Pulmonary artery endothelial cell (primary cell): ENCODE results near the gene NECTIN1. TPM values are rescaled to one million over a fixed set of nuclear protein-coding genes. Genes with fewer than 3 reads are reported as not detected.

ENCODE experiments used
- DNase-seq: peaks from one replicate; pipeline ENCODE4 v3.0.0-alpha.2; 2011; ENCODE audit warnings: low read depth, low spot score
- total RNA-seq: library from RNA; depleted of rRNA; stranded (reverse); fragments of >200 nt; gene quantifications from 2 replicates; pipeline ENCODE4 v1.2.3, GENCODE V29; 2014

The NECTIN1 gene
- total RNA-seq, 1 donor from 2014 or later: 9.4 TPM

- DNase-seq: no peak
Observed at GRCh38 chr11:119755356-119756071, 26.5 kb upstream of the NECTIN1 start.

GRCh38 chr11:119754656-119755355, 25.8 kb upstream of the NECTIN1 start:
- no peak for DNase-seq

- no peak for DNase-seq
Observed at GRCh38 chr11:119754199-119754598, 25.2 kb upstream of the NECTIN1 start.

GRCh38 chr11:119752946-119753345, 23.9 kb upstream of the NECTIN1 start:
- no peak for DNase-seq

- DNase-seq: no peak
Observed at GRCh38 chr11:119752345-119752871, 23.4 kb upstream of the NECTIN1 start.

- no peak for DNase-seq
Observed at GRCh38 chr11:119750056-119750455, 21.1 kb upstream of the NECTIN1 start.

GRCh38 chr11:119749006-119749565, 20.1 kb upstream of the NECTIN1 start:
- no peak for DNase-seq

GRCh38 chr11:119747868-119748660, 19.1 kb upstream of the NECTIN1 start:
- no peak for DNase-seq

- DNase-seq: no peak
Observed at GRCh38 chr11:119745776-119746535, 17.0 kb upstream of the NECTIN1 start.

GRCh38 chr11:119745112-119745511, 16.1 kb upstream of the NECTIN1 start:
- no peak for DNase-seq

- DNase-seq: no peak
Observed at GRCh38 chr11:119744577-119744976, 15.6 kb upstream of the NECTIN1 start.

- DNase-seq: no peak
Observed at GRCh38 chr11:119743006-119743405, 14.0 kb upstream of the NECTIN1 start.

GRCh38 chr11:119742263-119742861, 13.4 kb upstream of the NECTIN1 start:
- no peak for DNase-seq

GRCh38 chr11:119741369-119742262, 12.6 kb upstream of the NECTIN1 start:
- DNase-seq: no peak

GRCh38 chr11:119739975-119740374, 11.0 kb upstream of the NECTIN1 start:
- no peak for DNase-seq

- no peak for DNase-seq
Observed at GRCh38 chr11:119739021-119739703, 10.2 kb upstream of the NECTIN1 start.

- DNase-seq: no peak
Observed at GRCh38 chr11:119738059-119738439, 9.0 kb upstream of the NECTIN1 start.

- no peak for DNase-seq
Observed at GRCh38 chr11:119737366-119738058, 8.5 kb upstream of the NECTIN1 start.
